Left ventricle myocardium inferior (tissue), 1 donor: ENCODE results near the gene TGFBI. TPM values are rescaled to one million over a fixed set of nuclear protein-coding genes. Genes with fewer than 3 reads are reported as not detected.

Experiments
- DNase-seq: peaks from one replicate; pipeline ENCODE4 v3.0.0-alpha.2; 2020
- H3K27ac ChIP-seq: fragments of 200-600 bp; replicated peaks from 2 replicates; pipeline ENCODE4 v1.8.0; 2021
- H3K27me3 ChIP-seq: fragments of 200-600 bp; 2 replicates; pipeline ENCODE4 v1.8.0; 2021; ENCODE audit warnings: low read depth
- H3K36me3 ChIP-seq: fragments of 200-600 bp; 2 replicates; pipeline ENCODE4 v1.8.0; 2021
- H3K4me1 ChIP-seq: fragments of 200-600 bp; 2 replicates; pipeline ENCODE4 v1.8.0; 2021
- H3K4me3 ChIP-seq: fragments of 200-600 bp; 2 replicates; pipeline ENCODE4 v1.8.0; 2021; ENCODE audit warnings: mild to moderate bottlenecking, moderate library complexity
- H3K9me3 ChIP-seq: fragments of 200-600 bp; replicated peaks from 2 replicates; pipeline ENCODE4 v1.8.0; 2021
- intact Hi-C: fragments of 100-400 bp; cut with micrococcal nuclease; formaldehyde crosslinking; loops from one replicate; pipeline ENCODE4 v1.11.0; 2022
- total RNA-seq: library from RNA; stranded (reverse); fragmentation: NEBNext Ultra II Directional; extraction: Animal tissue kit (Norgen Biotek cat#: 25700); gene quantifications from one replicate; pipeline ENCODE4 v1.2.1, GENCODE V29; 2021
- TF ChIP-seq, protein P1 (sequence below): fragments of 200-600 bp; IDR thresholded peaks from 2 replicates; pipeline ENCODE4 v1.8.0; 2021; ENCODE audit warnings: antibody characterized with exemption, mild to moderate bottlenecking, borderline replicate concordance
- donor health status: DM: no; HTN: yes; CAD: no; lungs with severe emphysema.

Gene TGFBI
- total RNA-seq, 1 donor from 2014 or later, result 43.4 TPM

DNA sequence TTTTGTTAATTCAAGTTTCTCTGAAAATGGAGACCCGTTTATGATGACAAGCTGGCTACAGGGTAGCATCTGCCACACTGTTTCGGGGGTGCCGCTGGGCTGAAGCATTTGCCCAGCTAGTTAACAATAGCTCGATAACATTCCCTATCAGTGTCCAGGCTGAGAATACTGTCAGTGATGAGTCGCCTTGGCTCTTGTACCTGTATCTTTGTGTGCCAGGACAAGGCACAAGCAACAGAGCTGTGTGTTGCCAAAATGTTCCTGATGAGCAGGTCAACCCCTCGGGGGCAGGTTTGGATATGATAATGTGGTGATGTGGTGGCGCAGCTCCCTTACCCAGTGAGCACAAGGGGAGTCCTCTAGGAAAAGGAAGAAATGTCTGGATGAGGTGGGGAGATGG is 7.0 kb downstream of the TGFBI start:
- no peak for DNase-seq
- Histone ChIP-seq H3K36me3 (peaks cover 15% of the 10 kb centered on the region), H3K4me3 (no peak overlapping the region), H3K27ac (peak overlapping the region; percentile 63), H3K4me1 (peaks cover 77% of the 10 kb centered on the region), H3K27me3 (no peaks in the 10 kb centered on the region), H3K9me3 (peaks cover 6% of the 10 kb centered on the region)
- intact Hi-C loops, result loop anchor here (10.0 kb wide), 1 partner anchor 49 kb away; no protein-coding TSS in a partner anchor
- TF ChIP-seq, protein P1, sequence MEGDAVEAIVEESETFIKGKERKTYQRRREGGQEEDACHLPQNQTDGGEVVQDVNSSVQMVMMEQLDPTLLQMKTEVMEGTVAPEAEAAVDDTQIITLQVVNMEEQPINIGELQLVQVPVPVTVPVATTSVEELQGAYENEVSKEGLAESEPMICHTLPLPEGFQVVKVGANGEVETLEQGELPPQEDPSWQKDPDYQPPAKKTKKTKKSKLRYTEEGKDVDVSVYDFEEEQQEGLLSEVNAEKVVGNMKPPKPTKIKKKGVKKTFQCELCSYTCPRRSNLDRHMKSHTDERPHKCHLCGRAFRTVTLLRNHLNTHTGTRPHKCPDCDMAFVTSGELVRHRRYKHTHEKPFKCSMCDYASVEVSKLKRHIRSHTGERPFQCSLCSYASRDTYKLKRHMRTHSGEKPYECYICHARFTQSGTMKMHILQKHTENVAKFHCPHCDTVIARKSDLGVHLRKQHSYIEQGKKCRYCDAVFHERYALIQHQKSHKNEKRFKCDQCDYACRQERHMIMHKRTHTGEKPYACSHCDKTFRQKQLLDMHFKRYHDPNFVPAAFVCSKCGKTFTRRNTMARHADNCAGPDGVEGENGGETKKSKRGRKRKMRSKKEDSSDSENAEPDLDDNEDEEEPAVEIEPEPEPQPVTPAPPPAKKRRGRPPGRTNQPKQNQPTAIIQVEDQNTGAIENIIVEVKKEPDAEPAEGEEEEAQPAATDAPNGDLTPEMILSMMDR, result no peak

GRCh38 chr5:136036293-136036911 is 7.6 kb downstream of the TGFBI start:
- TF ChIP-seq, protein P1, result no peak
- Histone ChIP-seq H3K27ac (peak overlapping the region; percentile 63), H3K36me3 (peaks cover 15% of the 10 kb centered on the region), H3K9me3 (peaks cover 6% of the 10 kb centered on the region), H3K4me3 (no peak overlapping the region), H3K4me1 (peaks cover 79% of the 10 kb centered on the region), H3K27me3 (no peaks in the 10 kb centered on the region)
- no peak for DNase-seq
- intact Hi-C loops, result loop anchor here (10.0 kb wide), 1 partner anchor 48 kb away; no protein-coding TSS in a partner anchor

DNA sequence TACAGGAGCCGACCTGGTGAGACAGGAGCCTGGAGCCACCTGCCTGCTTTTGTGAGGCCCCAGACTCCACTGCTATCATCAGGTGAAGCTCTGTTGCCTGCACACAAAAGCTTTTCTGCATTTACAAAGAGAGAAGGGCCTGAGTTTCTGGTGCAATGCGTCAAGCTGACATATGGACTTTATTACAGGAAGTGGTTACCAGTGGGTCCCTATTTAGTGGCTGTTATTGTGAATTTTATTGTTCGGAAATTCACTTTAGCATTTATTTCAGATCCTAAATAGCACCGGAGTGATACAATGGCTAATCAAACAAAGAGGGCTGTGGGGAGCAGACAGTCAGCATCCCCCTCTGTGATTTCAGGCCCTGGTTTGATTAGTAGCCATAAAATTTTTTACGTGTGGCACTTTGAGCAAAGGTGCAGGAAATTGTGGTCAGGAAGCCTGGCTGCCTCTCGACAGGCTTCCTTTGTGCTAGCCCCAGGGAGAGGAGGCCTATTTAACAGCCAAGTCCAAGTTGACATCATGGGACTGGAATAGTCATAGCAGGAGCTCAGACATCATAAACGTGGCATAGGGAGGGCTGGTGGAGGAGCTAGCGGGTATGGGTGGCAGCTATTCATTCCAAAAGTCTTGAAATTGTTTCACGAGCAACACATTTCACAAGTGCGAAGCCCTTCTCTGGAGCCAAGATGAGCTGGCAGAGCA is 8.4 kb downstream of the TGFBI start:
- peaks cover 73% of the 10 kb centered on the region for H3K4me1 ChIP-seq
- H3K4me3 ChIP-seq, result no peak overlapping the region
- TF ChIP-seq, protein P1, result no peak
- H3K9me3 ChIP-seq, result peaks cover 6% of the 10 kb centered on the region
- no peaks in the 10 kb centered on the region for H3K27me3 ChIP-seq
- H3K36me3 ChIP-seq, result peaks cover 15% of the 10 kb centered on the region
- intact Hi-C loops, result loop anchor here (10.0 kb wide), 1 partner anchor 48 kb away; no protein-coding TSS in a partner anchor
- peak overlapping the region; percentile 63 for H3K27ac ChIP-seq
- DNase-seq, result no peak

DNA sequence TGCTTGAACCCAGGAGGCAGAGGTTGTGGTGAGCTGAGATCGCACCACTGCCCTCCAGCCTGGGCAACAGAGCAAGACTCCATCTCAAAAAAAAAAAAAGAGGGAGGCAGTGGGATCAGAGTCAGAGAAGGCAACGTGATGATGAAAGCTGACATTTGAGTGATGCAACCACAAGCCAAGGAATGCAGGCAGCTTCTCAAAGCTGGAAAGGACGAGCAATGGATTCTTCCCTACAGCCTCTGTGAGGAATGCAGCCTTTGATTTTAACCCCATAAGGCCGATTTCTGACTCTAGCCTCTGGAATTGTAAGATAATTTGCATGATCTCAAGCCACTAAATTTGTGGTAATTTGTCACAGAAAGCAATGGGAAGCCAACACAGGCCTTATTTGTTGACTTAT is 9.8 kb downstream of the TGFBI start:
- TF ChIP-seq, protein P1, result no peak
- Histone ChIP-seq H3K4me3 (no peak overlapping the region), H3K9me3 (peaks cover 6% of the 10 kb centered on the region), H3K4me1 (peaks cover 73% of the 10 kb centered on the region), H3K27ac (no peak overlapping the region), H3K27me3 (no peaks in the 10 kb centered on the region), H3K36me3 (peaks cover 15% of the 10 kb centered on the region)
- no peak for DNase-seq
- intact Hi-C loops, result loop anchor here (10.0 kb wide), 1 partner anchor 46 kb away; no protein-coding TSS in a partner anchor

GRCh38 chr5:136039202-136039601 is 10.4 kb downstream of the TGFBI start:
- no peak for DNase-seq
- intact Hi-C loops, result loop anchor here (10.0 kb wide), 1 partner anchor 46 kb away; no protein-coding TSS in a partner anchor
- TF ChIP-seq, protein P1, result no peak
- H3K36me3 ChIP-seq, result peaks cover 9% of the 10 kb centered on the region
- no peak overlapping the region for H3K4me3 ChIP-seq
- H3K9me3 ChIP-seq, result peaks cover 6% of the 10 kb centered on the region
- H3K27me3 ChIP-seq, result no peaks in the 10 kb centered on the region
- H3K4me1 ChIP-seq, result peaks cover 74% of the 10 kb centered on the region
- no peak overlapping the region for H3K27ac ChIP-seq
